Tongue (tissue), 1 donor: Measurements from ENCODE around the gene PIK3R6. TPM values are rescaled to one million over a fixed set of nuclear protein-coding genes. Genes with fewer than 3 reads are reported as not detected.

ENCODE experiments used
- total RNA-seq: library from RNA; depleted of rRNA; stranded (reverse); fragments of >200 nt; gene quantifications from one replicate; pipeline ENCODE4 v1.2.3, GENCODE V29; 2014

The PIK3R6 gene
- total RNA-seq, 1 donor from 2014 or later: 1.6 TPM

Other genes with a start within 250 kb of the PIK3R6 start
- gene MYH10, start 236.9 kb downstream of the PIK3R6 start, total RNA-seq: 86.1 TPM
- gene CCDC42, start 122.8 kb downstream of the PIK3R6 start, total RNA-seq: not detected
- not detected for gene SPDYE4, start 109.1 kb downstream of the PIK3R6 start, total RNA-seq
- 0.92 TPM for gene MFSD6L, start 68.3 kb downstream of the PIK3R6 start, total RNA-seq
- 1.5 TPM for gene PIK3R5, start 98.0 kb upstream of the PIK3R6 start, total RNA-seq
- 32.8 TPM for gene NTN1, start 153.8 kb upstream of the PIK3R6 start, total RNA-seq